ENCODE results near the gene TCEAL5.
"Not testable (repeated sequence)": the region's sequence is repeated elsewhere in the genome, so short reads cannot be mapped to it uniquely, and the experiment has no call there.

Gene TCEAL5, protein sequence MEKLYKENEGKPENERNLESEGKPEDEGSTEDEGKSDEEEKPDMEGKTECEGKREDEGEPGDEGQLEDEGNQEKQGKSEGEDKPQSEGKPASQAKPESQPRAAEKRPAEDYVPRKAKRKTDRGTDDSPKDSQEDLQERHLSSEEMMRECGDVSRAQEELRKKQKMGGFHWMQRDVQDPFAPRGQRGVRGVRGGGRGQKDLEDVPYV

DNA sequence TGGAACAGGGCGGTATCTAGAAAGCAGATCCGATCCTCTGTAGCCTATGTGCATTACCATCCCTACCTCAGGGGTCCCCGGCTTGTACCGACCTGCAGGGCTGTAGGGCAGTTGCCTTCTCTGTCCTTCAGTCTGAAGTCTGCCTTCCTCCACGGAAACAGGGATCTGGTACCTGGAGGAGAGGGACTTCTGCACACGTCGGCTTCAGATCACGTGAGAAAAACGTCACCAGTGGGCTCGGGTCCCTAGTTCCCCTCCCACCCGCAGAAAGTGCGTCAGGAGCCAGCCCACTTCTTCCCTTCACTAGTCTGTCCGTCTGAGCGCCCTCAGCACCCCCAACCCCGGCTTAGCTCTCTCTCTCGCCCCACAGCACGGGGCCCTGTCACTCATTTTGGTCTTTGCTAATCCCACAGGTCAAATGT is at the start of gene TCEAL5:
TCEAL5 (minus strand) TSS at position 170 of the 422 bp plus-strand sequence. CDS start 2,187 bp downstream, outside the sequence.
- no peak for DNase-seq

DNA sequence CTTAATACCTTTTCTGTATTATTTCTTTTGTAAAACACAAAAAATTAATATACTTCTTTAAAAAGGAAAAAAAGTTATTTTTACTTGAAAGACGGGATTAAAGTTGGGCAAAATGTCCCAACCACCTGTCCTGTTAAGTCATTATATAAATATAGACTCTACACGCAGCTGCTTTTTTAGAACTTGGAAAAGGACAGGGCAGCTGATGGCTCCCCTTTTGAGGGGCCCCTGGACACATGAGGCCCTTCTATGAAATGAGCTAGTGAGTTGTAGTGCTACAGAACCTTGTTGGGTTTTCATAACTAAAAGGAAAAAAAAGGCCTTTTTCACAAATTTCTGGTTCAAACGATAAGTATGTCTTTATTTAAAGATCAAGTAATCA is 34.8 kb upstream of the TCEAL5 start:
- no peak for DNase-seq

DNA sequence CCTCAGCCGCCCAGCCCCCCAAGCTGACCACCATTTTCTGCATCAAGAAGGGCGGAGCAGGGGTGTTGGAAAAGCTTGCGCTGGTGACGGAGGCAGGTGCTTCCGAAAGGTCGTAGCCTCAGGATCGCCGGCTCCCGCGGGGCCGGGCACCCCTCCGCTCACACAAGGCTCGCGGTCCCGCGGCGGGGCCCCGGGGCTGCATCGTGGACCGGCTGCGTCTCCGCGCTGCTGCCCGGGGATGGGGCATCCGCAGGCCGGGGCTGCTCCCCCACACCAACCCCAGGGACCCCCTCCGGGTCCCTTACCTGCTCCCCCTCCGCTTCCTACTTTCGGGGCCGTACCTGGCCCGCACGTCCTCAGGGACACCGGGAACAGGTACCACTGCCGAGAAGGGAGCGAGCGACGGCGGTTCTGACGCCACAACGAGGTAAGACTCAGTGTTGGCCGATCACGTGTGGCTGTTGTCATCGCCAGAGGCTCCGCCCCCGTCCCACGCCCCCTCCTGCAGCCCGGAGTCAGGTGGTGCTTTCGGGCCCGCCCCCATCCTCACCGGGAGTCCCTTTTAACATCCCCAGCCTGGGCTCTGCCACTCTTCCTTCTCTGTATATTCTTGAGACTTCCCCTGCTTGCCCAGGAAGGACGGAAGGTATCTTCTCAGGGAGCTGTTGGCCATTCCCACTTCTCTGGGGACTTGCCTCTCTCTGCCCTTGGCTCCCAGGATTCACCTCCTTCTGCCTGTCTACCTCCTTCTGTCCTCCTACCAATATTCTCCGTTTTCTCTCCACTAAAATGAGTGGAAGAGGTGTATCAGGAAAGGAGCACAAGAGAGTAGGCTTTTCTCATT is 34.2 kb upstream of the TCEAL5 start, which contains the start of gene BEX2:
BEX2 (minus strand) TSS at position 436 of the 844 bp plus-strand sequence. CDS start 1,014 bp downstream, outside the sequence.
- peak; percentile 86 for DNase-seq

GRCh38 chrX:103309860-103310554 is 33.5 kb upstream of the TCEAL5 start:
- no peak for DNase-seq

- not testable (repeated sequence) for DNase-seq
These were observed 29.1 kb upstream of the TCEAL5 start for GRCh38 chrX:103305666-103306065.

DNA sequence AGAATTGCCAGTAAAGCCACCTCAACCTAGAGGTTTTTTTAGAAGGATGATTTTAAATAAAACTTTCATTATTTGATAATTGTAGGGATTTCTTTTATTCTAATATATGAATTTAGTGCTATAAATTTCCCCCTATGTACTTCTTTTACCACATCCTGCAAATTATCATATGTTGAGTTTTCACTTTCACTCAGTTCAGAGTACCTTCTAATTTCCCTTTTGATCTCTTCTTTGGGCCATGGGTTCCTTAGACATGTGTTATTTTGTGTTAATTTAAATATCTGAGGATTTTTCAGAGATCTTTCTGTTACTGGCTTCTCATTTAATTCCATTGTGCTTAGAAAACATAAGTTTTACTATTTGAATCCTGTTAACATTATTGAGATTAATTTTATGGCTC is 28.2 kb upstream of the TCEAL5 start:
- no peak for DNase-seq

- no peak for DNase-seq
These were observed 16.6 kb upstream of the TCEAL5 start for GRCh38 chrX:103293118-103293517.

GRCh38 chrX:103279624-103280023 is 3.1 kb upstream of the TCEAL5 start:
- no peak for DNase-seq

GRCh38 chrX:103275947-103276567 is 493 bp downstream of the TCEAL5 start:
- DNase-seq = no peak

DNA sequence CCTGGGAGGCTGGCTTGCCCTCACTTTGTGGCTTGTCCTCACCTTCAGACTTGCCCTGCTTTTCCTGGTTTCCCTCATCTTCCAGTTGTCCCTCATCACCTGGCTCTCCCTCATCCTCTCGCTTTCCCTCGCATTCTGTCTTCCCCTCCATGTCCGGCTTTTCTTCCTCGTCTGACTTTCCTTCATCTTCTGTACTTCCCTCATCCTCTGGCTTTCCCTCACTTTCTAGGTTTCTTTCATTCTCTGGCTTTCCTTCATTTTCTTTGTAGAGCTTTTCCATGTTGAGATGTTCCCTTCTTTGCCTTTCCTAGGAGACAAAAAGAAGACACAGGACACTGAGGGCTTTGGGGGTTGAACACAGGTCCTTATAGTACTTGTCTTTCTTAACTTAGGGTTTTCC is 2.3 kb downstream of the TCEAL5 start:
- DNase-seq = no peak

DNA sequence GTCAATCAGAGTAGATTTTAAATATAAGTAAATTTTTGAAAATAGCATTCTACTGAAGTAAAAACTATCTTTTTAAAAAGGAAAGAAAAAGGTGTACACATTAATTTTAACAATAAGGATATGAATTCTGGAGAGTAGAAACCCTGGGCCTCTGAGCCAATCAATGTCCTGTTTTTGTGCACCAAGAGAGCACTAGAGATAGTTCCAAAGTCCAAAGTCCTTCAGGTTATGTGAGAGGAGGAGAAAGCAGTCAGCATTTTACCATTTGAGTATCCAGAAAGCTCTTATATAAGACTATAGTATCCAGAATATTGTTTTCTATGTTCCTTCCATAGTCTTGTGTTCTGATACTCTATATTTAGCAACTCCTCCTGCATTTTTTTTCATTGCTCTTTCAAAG is 18.3 kb downstream of the TCEAL5 start:
- no peak for DNase-seq

DNA sequence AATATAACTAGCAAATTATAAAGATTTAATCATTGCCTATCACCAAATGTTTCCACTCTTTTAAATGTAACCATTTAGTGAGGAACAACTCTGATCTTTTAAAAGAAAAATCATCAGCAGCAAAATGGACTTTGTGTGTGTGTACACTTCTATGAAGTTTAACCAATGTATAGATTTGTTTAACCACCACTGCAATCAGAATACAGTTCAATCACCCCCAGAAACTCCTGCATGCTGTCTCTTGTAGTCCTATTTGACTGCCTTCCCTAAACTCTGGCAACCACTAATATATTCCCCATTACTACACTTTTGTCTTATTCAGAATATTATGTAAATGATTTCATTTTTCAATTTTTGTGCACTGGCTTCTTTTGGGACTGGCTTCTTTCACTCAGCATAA is 19.9 kb downstream of the TCEAL5 start:
- no peak for DNase-seq

DNA sequence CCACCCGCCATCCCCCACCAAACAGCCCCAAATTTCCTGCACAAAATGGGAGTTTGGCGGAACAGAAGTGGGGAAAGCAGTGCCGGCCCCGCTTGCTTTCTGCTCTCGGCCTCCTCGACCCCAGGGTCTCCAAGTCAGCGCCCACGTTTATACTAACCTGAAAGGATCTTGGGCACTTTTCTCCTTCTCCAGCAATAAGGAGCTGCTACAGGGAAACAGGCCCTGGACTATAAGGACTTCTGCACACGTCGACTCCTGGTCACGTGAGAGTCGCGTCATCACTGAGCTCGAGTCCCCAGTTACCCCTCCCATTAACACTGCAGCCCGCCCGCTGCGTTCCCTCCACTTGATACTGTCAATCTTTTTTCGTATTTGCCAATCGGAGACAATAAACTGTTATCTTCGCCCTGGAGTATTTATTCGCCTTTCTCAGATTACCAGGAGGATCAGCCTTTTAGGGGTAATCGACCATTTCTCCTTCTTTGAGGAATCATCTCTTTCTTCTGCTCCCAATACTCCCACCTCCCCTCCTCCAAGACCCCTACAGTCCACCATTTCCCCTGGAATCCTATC is 21.5 kb downstream of the TCEAL5 start, which contains the start of gene TCEAL8:
TCEAL8 (minus strand) TSS at position 235 of the 573 bp plus-strand sequence. CDS start 1,176 bp downstream, outside the sequence.
- DNase-seq = peak; percentile 83

- DNase-seq = peak; percentile 54
These were observed 22.3 kb downstream of the TCEAL5 start for GRCh38 chrX:103254171-103254824.

- no peak for DNase-seq
These were observed 22.9 kb downstream of the TCEAL5 start for GRCh38 chrX:103253608-103254007.

DNA sequence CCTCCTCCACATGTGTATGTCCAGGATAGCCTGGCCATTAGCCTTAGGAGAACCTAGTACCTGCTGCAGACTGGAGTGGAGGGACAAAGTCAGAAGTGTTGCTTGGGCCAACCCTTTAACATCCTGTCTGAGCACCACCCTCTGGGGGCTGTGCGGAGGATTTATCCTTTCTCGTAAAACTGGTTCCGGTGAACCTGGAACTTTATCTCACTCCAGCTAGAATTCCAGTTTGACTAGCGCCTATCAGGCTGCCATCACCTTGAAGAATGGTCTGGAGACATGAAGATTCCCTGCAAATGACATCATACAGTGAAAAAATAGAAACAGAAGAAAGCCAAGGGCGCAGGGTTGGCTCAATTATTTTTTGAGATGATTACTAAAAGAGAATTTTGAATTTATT is 25.6 kb downstream of the TCEAL5 start:
- no peak for DNase-seq

DNA sequence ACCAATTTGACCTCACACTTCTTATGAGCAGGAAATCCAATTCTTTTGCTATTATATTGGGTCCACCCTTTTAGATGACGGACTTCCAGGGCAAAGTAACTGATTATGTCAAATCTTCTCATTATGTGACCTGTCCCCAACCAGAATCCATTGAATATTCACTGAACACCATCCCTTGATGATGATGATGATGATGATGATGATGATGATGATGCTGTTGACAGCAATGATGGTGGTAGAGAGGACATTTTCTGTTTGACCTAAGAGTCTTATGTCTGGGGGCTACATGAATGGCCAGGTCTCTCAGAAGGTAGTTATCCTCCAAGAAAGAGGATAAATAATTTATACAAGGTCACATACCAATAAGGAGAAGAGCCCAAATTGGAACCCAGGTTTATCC is 26.7 kb downstream of the TCEAL5 start:
- no peak for DNase-seq

- no peak for DNase-seq
These were observed 28.0 kb downstream of the TCEAL5 start for GRCh38 chrX:103248553-103248952.

- no peak for DNase-seq
These were observed 36.4 kb downstream of the TCEAL5 start for GRCh38 chrX:103240155-103240554.

DNA sequence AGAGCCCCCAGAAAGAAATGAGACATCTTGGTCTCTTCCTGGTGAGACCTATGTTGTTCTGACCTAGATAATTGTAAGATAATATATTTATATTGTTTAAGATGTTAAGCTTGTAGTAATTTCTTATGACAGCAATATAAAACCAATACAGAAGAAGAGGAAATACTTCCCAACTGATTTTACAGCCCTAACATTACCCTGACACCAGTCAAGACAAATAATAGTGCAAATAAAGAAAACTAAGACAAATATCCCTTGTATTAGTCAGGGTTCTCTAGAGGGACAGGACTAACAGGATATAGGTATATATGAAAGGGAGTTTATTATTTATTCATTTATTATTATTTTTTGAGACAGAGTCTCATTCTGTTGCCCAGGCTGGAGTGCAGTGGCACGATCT is 40.3 kb downstream of the TCEAL5 start:
- DNase-seq = no peak

- not testable (repeated sequence) for DNase-seq
These were observed 40.9 kb downstream of the TCEAL5 start for GRCh38 chrX:103235608-103236007.

GRCh38 chrX:103234869-103235268 is 41.7 kb downstream of the TCEAL5 start:
- no peak for DNase-seq

Data from NCI-H345 (cell line).